GM06990 (cell line): ENCODE data around the gene C16orf74.

ENCODE experiments used
- DNase-seq: peaks from one replicate; pipeline ENCODE4 v3.0.0-alpha.2; 2011; ENCODE audit not compliant: insufficient read length; ENCODE audit errors: extremely low read depth
- H3K27me3 ChIP-seq: replicated peaks from 2 replicates; pipeline ENCODE4 v1.6.0; 2011; ENCODE audit warnings: low read length; ENCODE audit not compliant: control insufficient read depth, insufficient read depth
- H3K36me3 ChIP-seq: 2 replicates; pipeline ENCODE4 v1.5.1; 2011; ENCODE audit warnings: low read length; ENCODE audit not compliant: control insufficient read depth, insufficient read depth
- H3K4me3 ChIP-seq: replicated peaks from 2 replicates; pipeline ENCODE4 v1.5.1; 2011; ENCODE audit warnings: low read depth, mild to moderate bottlenecking, control low read depth, low read length
- TF ChIP-seq, protein P1 (sequence below): IDR thresholded peaks from 2 replicates; pipeline ENCODE4 v1.5.1; 2011; ENCODE audit warnings: low read length, control low read depth, mild to moderate bottlenecking, inconsistent platforms; ENCODE audit not compliant: insufficient read depth, poor library complexity, severe bottlenecking

C16orf74 gene

DNA sequence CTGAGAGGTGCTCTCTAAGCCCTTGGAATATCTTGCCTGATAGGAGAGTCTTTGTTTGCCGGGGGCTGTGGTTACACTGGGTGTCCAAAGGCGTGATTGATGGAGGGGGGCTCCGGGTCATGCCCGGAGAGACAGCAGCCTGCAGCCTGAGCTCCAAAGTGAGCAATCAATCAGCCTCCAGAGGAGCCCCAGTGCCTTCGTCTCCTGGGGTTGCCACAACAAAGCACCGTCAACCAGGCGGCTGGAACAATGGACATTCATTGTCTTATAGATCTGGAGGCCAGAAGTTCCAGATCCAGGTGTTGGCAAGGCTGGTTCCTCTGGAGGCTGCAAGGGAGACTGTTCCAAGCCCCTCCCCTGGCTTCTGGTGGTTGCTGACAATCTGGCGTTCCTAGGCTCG is 38.1 kb downstream of the C16orf74 start:
- Histone ChIP-seq H3K27me3 (no peaks in the 10 kb centered on the region), H3K36me3 (peaks cover 2% of the 10 kb centered on the region), H3K4me3 (no peak overlapping the region)
- TF ChIP-seq, protein P1, sequence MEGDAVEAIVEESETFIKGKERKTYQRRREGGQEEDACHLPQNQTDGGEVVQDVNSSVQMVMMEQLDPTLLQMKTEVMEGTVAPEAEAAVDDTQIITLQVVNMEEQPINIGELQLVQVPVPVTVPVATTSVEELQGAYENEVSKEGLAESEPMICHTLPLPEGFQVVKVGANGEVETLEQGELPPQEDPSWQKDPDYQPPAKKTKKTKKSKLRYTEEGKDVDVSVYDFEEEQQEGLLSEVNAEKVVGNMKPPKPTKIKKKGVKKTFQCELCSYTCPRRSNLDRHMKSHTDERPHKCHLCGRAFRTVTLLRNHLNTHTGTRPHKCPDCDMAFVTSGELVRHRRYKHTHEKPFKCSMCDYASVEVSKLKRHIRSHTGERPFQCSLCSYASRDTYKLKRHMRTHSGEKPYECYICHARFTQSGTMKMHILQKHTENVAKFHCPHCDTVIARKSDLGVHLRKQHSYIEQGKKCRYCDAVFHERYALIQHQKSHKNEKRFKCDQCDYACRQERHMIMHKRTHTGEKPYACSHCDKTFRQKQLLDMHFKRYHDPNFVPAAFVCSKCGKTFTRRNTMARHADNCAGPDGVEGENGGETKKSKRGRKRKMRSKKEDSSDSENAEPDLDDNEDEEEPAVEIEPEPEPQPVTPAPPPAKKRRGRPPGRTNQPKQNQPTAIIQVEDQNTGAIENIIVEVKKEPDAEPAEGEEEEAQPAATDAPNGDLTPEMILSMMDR = no peak
- DNase-seq = no peak

- TF ChIP-seq, protein P1 = no peak
- Histone ChIP-seq H3K36me3 (peaks cover 2% of the 10 kb centered on the region), H3K4me3 (no peak overlapping the region), H3K27me3 (no peaks in the 10 kb centered on the region)
- no peak for DNase-seq
These were observed 38.8 kb downstream of the C16orf74 start for GRCh38 chr16:85711982-85712587.

DNA sequence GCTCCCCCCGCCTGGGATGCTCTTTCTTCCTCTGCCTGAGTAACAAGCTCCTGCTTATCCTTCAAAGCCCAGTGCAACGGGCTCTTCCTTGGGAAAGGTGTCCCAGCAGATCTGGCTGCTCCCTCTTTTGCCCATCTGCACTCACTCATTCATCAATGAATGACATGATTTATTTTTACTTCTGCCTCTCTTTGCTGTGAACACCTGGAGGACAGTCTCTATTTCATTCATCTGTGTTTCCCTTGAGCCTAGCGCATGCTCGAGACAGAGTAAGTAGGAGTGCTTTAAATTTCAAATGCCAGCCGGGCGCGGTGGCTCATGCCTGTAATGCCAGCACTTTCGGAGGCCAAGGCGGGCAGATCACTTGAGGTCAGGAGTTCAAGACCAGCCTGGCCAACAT is 40.2 kb downstream of the C16orf74 start:
- H3K27me3 ChIP-seq = no peaks in the 10 kb centered on the region
- H3K4me3 ChIP-seq = no peak overlapping the region
- TF ChIP-seq, protein P1 = no peak
- no peak for DNase-seq
- peaks cover 2% of the 10 kb centered on the region for H3K36me3 ChIP-seq

GRCh38 chr16:85709766-85710585 is 40.9 kb downstream of the C16orf74 start:
- H3K27me3 ChIP-seq = no peaks in the 10 kb centered on the region
- TF ChIP-seq, protein P1 = no peak
- H3K4me3 ChIP-seq = no peak overlapping the region
- H3K36me3 ChIP-seq = peaks cover 2% of the 10 kb centered on the region
- no peak for DNase-seq

DNA sequence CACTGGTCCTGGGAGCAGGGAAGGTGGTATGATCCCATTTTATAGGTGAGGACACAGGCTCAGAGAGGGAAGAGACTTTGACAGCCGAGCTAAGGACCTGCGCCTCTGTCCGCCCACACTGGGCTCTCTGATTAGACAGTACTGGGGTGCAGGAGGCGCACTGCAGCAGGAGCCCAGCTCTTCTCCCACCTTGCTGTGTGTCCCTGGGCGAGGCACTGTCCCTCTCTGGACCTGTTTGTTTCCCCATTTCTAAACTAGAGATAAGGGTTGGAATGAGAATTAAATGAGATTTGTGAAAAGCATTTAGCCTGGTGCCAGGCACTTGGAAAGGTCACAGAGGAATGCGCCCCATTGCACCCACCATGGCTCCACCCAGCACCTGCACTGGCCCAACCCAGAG is 42.6 kb downstream of the C16orf74 start:
- H3K36me3 ChIP-seq = peaks cover 2% of the 10 kb centered on the region
- TF ChIP-seq, protein P1 = no peak
- no peak overlapping the region for H3K4me3 ChIP-seq
- H3K27me3 ChIP-seq = no peaks in the 10 kb centered on the region
- no peak for DNase-seq
